Measurements from ENCODE around the gene HUWE1.

HUWE1 gene

DNA sequence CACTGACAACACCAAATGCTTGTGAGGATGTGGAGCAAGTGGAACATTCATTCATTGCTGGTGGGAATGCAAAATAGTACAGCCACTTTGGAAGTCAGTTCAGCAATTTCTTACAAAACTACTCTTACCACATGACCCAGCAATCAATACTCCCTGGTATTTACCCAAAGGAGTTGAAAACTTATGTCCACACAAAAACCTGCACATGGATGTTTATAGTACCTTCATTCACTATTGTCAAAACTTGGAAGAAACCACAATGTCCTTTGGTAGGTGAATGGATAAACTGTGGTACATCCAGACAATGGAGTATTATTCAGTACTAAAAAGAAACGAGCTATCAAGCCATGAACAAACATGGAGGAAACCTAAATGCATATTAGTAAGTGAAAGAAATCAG, 27.5 kb downstream of the HUWE1 start:
- TF ChIP-seq ZNF8 (CRISPR knock-in tag; IDR thresholded peaks at IDR 0.05) (no peak), PPARA (CRISPR knock-in tag; IDR thresholded peaks at IDR 0.05; ENCODE audit: borderline replicate concordance) (no peak), CSDC2 (CRISPR knock-in tag; IDR thresholded peaks at IDR 0.05) (no peak), RARB (CRISPR knock-in tag; IDR thresholded peaks at IDR 0.05) (no peak), SNAI2 (CRISPR knock-in tag; IDR thresholded peaks at IDR 0.05) (no peak), ZNF565 (CRISPR knock-in tag; conservative IDR thresholded peaks at IDR 0.05; ENCODE audit: low read depth) (no peak), GLIS3 (CRISPR knock-in tag; IDR thresholded peaks at IDR 0.05) (no peak), TCF4 (CRISPR knock-in tag; IDR thresholded peaks at IDR 0.05; ENCODE audit: borderline replicate concordance) (no peak), ZNF70 (CRISPR knock-in tag; IDR thresholded peaks at IDR 0.05) (no peak), BACH2 (CRISPR knock-in tag; IDR thresholded peaks at IDR 0.05; ENCODE audit: borderline replicate concordance) (no peak), POU6F1 (CRISPR knock-in tag; IDR thresholded peaks at IDR 0.05; ENCODE audit: borderline replicate concordance, low read depth) (no peak), TOX (CRISPR knock-in tag; IDR thresholded peaks at IDR 0.05; ENCODE audit: borderline replicate concordance) (no peak), ZFP3 (CRISPR knock-in tag; IDR thresholded peaks at IDR 0.05) (no peak), ESRRG (CRISPR knock-in tag; IDR thresholded peaks at IDR 0.05) (no peak), ARNTL (CRISPR knock-in tag; IDR thresholded peaks at IDR 0.05; ENCODE audit: borderline replicate concordance, low read depth) (no peak)
- TF ChIP-seq, protein P1, sequence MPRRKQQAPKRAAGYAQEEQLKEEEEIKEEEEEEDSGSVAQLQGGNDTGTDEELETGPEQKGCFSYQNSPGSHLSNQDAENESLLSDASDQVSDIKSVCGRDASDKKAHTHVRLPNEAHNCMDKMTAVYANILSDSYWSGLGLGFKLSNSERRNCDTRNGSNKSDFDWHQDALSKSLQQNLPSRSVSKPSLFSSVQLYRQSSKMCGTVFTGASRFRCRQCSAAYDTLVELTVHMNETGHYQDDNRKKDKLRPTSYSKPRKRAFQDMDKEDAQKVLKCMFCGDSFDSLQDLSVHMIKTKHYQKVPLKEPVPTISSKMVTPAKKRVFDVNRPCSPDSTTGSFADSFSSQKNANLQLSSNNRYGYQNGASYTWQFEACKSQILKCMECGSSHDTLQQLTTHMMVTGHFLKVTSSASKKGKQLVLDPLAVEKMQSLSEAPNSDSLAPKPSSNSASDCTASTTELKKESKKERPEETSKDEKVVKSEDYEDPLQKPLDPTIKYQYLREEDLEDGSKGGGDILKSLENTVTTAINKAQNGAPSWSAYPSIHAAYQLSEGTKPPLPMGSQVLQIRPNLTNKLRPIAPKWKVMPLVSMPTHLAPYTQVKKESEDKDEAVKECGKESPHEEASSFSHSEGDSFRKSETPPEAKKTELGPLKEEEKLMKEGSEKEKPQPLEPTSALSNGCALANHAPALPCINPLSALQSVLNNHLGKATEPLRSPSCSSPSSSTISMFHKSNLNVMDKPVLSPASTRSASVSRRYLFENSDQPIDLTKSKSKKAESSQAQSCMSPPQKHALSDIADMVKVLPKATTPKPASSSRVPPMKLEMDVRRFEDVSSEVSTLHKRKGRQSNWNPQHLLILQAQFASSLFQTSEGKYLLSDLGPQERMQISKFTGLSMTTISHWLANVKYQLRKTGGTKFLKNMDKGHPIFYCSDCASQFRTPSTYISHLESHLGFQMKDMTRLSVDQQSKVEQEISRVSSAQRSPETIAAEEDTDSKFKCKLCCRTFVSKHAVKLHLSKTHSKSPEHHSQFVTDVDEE (CRISPR knock-in tag; IDR thresholded peaks at IDR 0.05) = no peak
- TF ChIP-seq, protein P2, sequence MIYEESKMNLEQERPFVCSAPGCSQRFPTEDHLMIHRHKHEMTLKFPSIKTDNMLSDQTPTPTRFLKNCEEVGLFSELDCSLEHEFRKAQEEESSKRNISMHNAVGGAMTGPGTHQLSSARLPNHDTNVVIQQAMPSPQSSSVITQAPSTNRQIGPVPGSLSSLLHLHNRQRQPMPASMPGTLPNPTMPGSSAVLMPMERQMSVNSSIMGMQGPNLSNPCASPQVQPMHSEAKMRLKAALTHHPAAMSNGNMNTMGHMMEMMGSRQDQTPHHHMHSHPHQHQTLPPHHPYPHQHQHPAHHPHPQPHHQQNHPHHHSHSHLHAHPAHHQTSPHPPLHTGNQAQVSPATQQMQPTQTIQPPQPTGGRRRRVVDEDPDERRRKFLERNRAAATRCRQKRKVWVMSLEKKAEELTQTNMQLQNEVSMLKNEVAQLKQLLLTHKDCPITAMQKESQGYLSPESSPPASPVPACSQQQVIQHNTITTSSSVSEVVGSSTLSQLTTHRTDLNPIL (CRISPR knock-in tag; IDR thresholded peaks at IDR 0.05; ENCODE audit: low read depth) = no peak
- TF ChIP-seq, protein P3, sequence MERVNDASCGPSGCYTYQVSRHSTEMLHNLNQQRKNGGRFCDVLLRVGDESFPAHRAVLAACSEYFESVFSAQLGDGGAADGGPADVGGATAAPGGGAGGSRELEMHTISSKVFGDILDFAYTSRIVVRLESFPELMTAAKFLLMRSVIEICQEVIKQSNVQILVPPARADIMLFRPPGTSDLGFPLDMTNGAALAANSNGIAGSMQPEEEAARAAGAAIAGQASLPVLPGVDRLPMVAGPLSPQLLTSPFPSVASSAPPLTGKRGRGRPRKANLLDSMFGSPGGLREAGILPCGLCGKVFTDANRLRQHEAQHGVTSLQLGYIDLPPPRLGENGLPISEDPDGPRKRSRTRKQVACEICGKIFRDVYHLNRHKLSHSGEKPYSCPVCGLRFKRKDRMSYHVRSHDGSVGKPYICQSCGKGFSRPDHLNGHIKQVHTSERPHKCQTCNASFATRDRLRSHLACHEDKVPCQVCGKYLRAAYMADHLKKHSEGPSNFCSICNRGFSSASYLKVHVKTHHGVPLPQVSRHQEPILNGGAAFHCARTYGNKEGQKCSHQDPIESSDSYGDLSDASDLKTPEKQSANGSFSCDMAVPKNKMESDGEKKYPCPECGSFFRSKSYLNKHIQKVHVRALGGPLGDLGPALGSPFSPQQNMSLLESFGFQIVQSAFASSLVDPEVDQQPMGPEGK (CRISPR knock-in tag; IDR thresholded peaks at IDR 0.05; ENCODE audit: borderline replicate concordance) = no peak
- ATAC-seq = no peak

GRCh38 chrX:53656845-53657244, 29.7 kb downstream of the HUWE1 start:
- no peak for TF ChIP-seq ZC3H10 (CRISPR knock-in tag; IDR thresholded peaks at IDR 0.05)
- no peak for TF ChIP-seq CSRNP3 (CRISPR knock-in tag; IDR thresholded peaks at IDR 0.05)
- TF ChIP-seq ARNTL (CRISPR knock-in tag; IDR thresholded peaks at IDR 0.05; ENCODE audit: borderline replicate concordance, low read depth) = no peak
- TF ChIP-seq, protein P3 (CRISPR knock-in tag; IDR thresholded peaks at IDR 0.05; ENCODE audit: borderline replicate concordance) = no peak
- no peak for TF ChIP-seq ESRRG (CRISPR knock-in tag; IDR thresholded peaks at IDR 0.05)
- no peak for TF ChIP-seq CSDC2 (CRISPR knock-in tag; IDR thresholded peaks at IDR 0.05)
- TF ChIP-seq POU6F1 (CRISPR knock-in tag; IDR thresholded peaks at IDR 0.05; ENCODE audit: borderline replicate concordance, low read depth) = no peak
- TF ChIP-seq, protein P1 (CRISPR knock-in tag; IDR thresholded peaks at IDR 0.05) = no peak
- no peak for TF ChIP-seq ZNF565 (CRISPR knock-in tag; conservative IDR thresholded peaks at IDR 0.05; ENCODE audit: low read depth)
- no peak for TF ChIP-seq ZNF70 (CRISPR knock-in tag; IDR thresholded peaks at IDR 0.05)
- no peak for TF ChIP-seq GLIS3 (CRISPR knock-in tag; IDR thresholded peaks at IDR 0.05)
- TF ChIP-seq TCF4 (CRISPR knock-in tag; IDR thresholded peaks at IDR 0.05; ENCODE audit: borderline replicate concordance) = no peak
- TF ChIP-seq ZFP3 (CRISPR knock-in tag; IDR thresholded peaks at IDR 0.05) = no peak
- TF ChIP-seq PPARA (CRISPR knock-in tag; IDR thresholded peaks at IDR 0.05; ENCODE audit: borderline replicate concordance) = no peak
- TF ChIP-seq OSR1 (CRISPR knock-in tag; IDR thresholded peaks at IDR 0.05) = no peak
- TF ChIP-seq RARB (CRISPR knock-in tag; IDR thresholded peaks at IDR 0.05) = no peak
- ATAC-seq = no peak
